IMR-90 (cell line): ENCODE measurements around the gene CLCN4.

ENCODE experiments used
- CEBPB ChIP-seq: IDR thresholded peaks from 2 replicates; pipeline ENCODE4 v1.6.1; 2012; ENCODE audit warnings: low read depth, low read length, improper control_type of control experiment
- CTCF ChIP-seq: conservative IDR thresholded peaks from 2 replicates; pipeline ENCODE4 v1.5.1; 2012; ENCODE audit warnings: mild to moderate bottlenecking, low read depth, low read length, improper control_type of control experiment
- FOS ChIP-seq: fragments of 150-350 bp; IDR thresholded peaks from 2 replicates; pipeline ENCODE4 v1.6.1; 2016; ENCODE audit warnings: low read depth, low read length
- POLR2A ChIP-seq: IDR thresholded peaks from 2 replicates; pipeline ENCODE4 v1.6.1; 2012; ENCODE audit warnings: mild to moderate bottlenecking, low read depth, low read length
- SMC3 ChIP-seq: fragments of 150-350 bp; IDR thresholded peaks from 2 replicates; pipeline ENCODE4 v1.6.1; 2016; ENCODE audit warnings: low read depth, mild to moderate bottlenecking, antibody characterized with exemption, low read length, moderate library complexity

DNA sequence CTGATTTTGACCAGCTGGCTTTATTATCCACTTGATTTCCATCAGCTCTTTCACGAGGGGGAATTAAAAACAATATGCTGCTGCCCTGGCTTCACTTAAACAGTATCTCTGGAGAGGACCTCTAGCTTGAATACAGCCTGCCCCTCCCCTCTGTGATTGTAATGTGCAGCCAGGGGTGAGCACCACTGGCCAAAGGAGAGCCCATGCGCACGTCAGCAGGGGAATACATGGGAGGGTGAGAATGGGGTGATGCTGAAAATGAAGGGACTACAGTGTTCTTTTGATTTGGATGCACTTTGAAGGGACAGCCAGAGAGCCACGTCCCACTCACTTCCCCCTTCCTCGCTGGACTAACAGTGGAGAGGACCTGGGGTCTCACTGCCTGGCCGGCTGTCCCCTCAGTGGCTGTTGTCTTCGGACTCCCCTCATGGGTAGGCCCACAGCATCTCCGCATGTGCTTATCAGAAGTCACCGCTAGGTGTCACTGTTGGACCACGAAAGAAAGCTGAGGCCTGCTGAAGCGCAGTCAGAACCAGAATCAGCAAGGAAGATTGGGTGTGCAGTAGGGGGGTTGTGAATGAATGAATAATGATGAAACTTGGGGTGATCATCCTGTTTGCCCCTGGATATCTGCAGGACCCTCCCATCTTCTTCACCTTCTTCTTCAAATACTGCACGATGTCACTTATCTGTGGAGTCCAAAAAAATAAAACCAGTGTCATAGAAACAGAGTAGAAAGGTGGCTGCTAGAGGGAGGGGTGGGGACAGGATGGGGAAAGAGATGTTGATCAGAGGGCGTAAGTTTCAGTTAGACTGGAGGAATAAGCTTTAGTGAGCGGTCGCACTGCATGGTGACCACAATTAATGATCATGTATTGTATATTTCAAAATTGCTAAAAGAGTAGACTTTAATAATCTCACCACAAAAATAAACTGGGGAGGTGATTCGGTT is 32.8 kb downstream of the CLCN4 start:
- peak; percentile 79 for TF ChIP-seq CTCF
- no peak for TF ChIP-seq POLR2A
- no peak for TF ChIP-seq CEBPB
- peak; percentile 74 for TF ChIP-seq SMC3
- TF ChIP-seq FOS = no peak
